Calu3 (cell line): ENCODE results near the gene WLS. TPM values are rescaled to one million over a fixed set of nuclear protein-coding genes. Genes with fewer than 3 reads are reported as not detected.

Source experiments
- BruUV-seq: library from RNA; stranded (reverse); fragments of 400-500 nt; replicated peaks from 2 replicates; lab custom pipeline; 2021; lab: Mats Ljungman, UMichigan
- CTCF ChIA-PET: fragments of 300-600 bp; sonication (Branson Sonifier 250); formaldehyde crosslinking; loops from one replicate; lab custom pipeline; 2022; ENCODE audit warnings: antibody characterized with exemption; lab: Charles Lee
- DNase-seq: peaks from one replicate; pipeline ENCODE4 v3.0.0; 2022
- H3K27ac Mint-ChIP-seq: one replicate; pipeline ENCODE4 v1.8.0; 2022; ENCODE audit warnings: mixed read lengths; ENCODE audit not compliant: unreplicated experiment
- H3K27me3 Mint-ChIP-seq: one replicate; pipeline ENCODE4 v1.8.0; 2022; ENCODE audit warnings: mixed read lengths; ENCODE audit not compliant: unreplicated experiment
- H3K36me3 Mint-ChIP-seq: one replicate; pipeline ENCODE4 v1.8.0; 2022; ENCODE audit warnings: mild to moderate bottlenecking, moderate library complexity, mixed read lengths; ENCODE audit not compliant: insufficient read depth, unreplicated experiment
- H3K4me1 Mint-ChIP-seq: one replicate; pipeline ENCODE4 v1.8.0; 2022; ENCODE audit warnings: mild to moderate bottlenecking, low read depth, mixed read lengths; ENCODE audit not compliant: unreplicated experiment
- H3K4me3 Mint-ChIP-seq: one replicate; pipeline ENCODE4 v1.8.0; 2022; ENCODE audit warnings: mild to moderate bottlenecking, low read depth, moderate library complexity, mixed read lengths; ENCODE audit not compliant: unreplicated experiment
- H3K9me3 Mint-ChIP-seq: one replicate; pipeline ENCODE4 v1.8.0; 2022; ENCODE audit warnings: low read depth, mixed read lengths; ENCODE audit not compliant: unreplicated experiment
- CTCF ChIP-seq: fragments of 200-600 bp; IDR thresholded peaks from one replicate; pipeline ENCODE4 v1.8.0; 2022; ENCODE audit warnings: antibody characterized with exemption; ENCODE audit not compliant: unreplicated experiment
- intact Hi-C: fragments of 100-400 bp; cut with micrococcal nuclease; formaldehyde crosslinking; loops from one replicate; pipeline ENCODE4 v1.10.0; 2022; ENCODE audit not compliant: unreplicated experiment
- total RNA-seq: library from RNA; stranded (reverse); gene quantifications from 2 replicates; pipeline ENCODE4 v1.2.3, GENCODE V29; 2022

WLS gene
- total RNA-seq, 1 experiment from 2014 or later, result 50.9 TPM

GRCh38 chr1:68205794-68206358 lies 26.4 kb downstream of the WLS start:
- peaks cover 11% of the 10 kb centered on the region for H3K4me1 Mint-ChIP-seq
- no peaks in the 10 kb centered on the region for H3K36me3 Mint-ChIP-seq
- no peak overlapping the region for H3K27ac Mint-ChIP-seq
- intact Hi-C loops, result no loop called here
- no peak for DNase-seq
- CTCF ChIA-PET, result no interaction called here
- BruUV-seq, result no TSS peak
- TF ChIP-seq CTCF, result no peak
- H3K9me3 Mint-ChIP-seq, result no peaks in the 10 kb centered on the region
- H3K4me3 Mint-ChIP-seq, result no peak overlapping the region
- H3K27me3 Mint-ChIP-seq, result no peaks in the 10 kb centered on the region

GRCh38 chr1:68204977-68205630 lies 27.2 kb downstream of the WLS start:
- no peak overlapping the region for H3K4me3 Mint-ChIP-seq
- no peak for TF ChIP-seq CTCF
- no peaks in the 10 kb centered on the region for H3K9me3 Mint-ChIP-seq
- CTCF ChIA-PET, result interaction anchor here (1.0 kb wide), 1 partner anchor 29 kb away, joined by 3 read pairs; no protein-coding TSS in a partner anchor
- no peaks in the 10 kb centered on the region for H3K27me3 Mint-ChIP-seq
- no TSS peak for BruUV-seq
- DNase-seq, result no peak
- peaks cover 11% of the 10 kb centered on the region for H3K4me1 Mint-ChIP-seq
- no peak overlapping the region for H3K27ac Mint-ChIP-seq
- intact Hi-C loops, result no loop called here
- no peaks in the 10 kb centered on the region for H3K36me3 Mint-ChIP-seq

GRCh38 chr1:68202239-68202832 lies 30.0 kb downstream of the WLS start:
- intact Hi-C loops, result no loop called here
- no peak for TF ChIP-seq CTCF
- H3K4me1 Mint-ChIP-seq, result peaks cover 34% of the 10 kb centered on the region
- H3K27me3 Mint-ChIP-seq, result no peaks in the 10 kb centered on the region
- no peak for DNase-seq
- CTCF ChIA-PET, result interaction anchor here (0.7 kb wide), 1 partner anchor 23 kb away, joined by 3 read pairs; no protein-coding TSS in a partner anchor
- H3K27ac Mint-ChIP-seq, result no peak overlapping the region
- no peaks in the 10 kb centered on the region for H3K9me3 Mint-ChIP-seq
- H3K36me3 Mint-ChIP-seq, result no peaks in the 10 kb centered on the region
- no TSS peak for BruUV-seq
- H3K4me3 Mint-ChIP-seq, result no peak overlapping the region

DNA sequence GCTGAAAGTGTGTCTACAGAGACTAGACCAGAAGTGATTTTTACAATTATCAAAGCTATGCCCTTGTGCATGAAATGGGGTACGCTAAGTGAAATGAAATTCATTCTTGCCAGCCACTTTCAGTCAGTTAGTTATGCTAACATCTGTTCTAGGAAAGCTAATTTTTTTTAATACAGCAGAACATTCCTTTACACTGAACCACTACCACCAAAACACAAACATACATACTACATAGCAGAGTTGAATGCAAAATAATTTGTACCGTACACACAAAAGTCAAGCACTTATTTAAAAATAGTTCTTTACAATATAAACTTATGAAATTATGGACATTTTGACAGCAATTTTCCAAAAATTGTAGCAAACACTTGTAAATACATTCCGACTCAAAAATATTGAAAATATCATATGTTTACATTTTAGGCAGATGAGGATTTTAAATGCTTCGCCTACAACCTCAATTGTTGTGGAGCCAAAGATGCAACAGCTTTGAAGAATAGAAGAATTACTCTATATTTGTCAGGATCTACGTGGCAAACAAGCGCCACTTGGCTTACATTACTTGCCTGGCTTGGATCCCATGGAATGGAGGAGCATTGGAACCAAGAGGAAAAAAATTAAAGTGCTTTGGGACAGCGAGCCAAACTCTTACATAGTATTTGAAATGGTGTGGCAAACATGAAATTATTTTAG lies 30.6 kb downstream of the WLS start:
- no TSS peak for BruUV-seq
- no peak for DNase-seq
- CTCF ChIA-PET, result interaction anchor here (0.7 kb wide), 1 partner anchor 24 kb away, joined by 3 read pairs; no protein-coding TSS in a partner anchor
- Mint-ChIP-seq H3K4me1 (peaks cover 40% of the 10 kb centered on the region), H3K9me3 (no peaks in the 10 kb centered on the region), H3K27ac (no peak overlapping the region), H3K27me3 (no peaks in the 10 kb centered on the region), H3K4me3 (no peak overlapping the region), H3K36me3 (no peaks in the 10 kb centered on the region)
- intact Hi-C loops, result no loop called here
- TF ChIP-seq CTCF, result no peak
